HG03442 (cell line): ENCODE results near the gene KCNA10.

Experiments used
- ATAC-seq: cut with Tn5 transposase; IDR thresholded peaks from one replicate; pipeline ENCODE4 v1.9.1; 2021; ENCODE audit warnings: mild to moderate bottlenecking, moderate library complexity; ENCODE audit not compliant: unreplicated experiment

The KCNA10 gene

GRCh38 chr1:110519125-110519810 lies at the start of gene KCNA10:
Gene KCNA10, minus strand, starts transcription at chr1:110519175. Its CDS starts 388 bp downstream, at chr1:110518787.
- ATAC-seq = no peak

DNA sequence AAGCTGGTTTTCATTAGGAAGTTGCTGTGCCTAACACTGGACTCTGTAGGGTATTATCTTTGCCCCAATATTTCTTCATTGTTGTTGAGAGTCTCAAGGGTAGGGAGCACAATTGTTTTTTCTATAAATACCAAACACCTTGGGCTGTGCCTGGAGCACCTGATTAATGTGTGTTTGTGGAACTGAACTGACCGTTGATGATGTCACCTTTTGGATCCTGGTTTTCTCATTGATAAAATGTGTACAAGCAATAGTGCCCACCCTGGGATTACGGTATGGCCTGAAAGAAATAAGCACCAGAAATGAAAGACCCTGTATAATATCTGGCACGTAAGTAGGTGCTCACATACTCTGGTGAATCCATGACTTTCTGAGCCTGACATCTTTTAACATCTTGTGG lies 47.9 kb upstream of the KCNA10 start:
- ATAC-seq = no peak

DNA sequence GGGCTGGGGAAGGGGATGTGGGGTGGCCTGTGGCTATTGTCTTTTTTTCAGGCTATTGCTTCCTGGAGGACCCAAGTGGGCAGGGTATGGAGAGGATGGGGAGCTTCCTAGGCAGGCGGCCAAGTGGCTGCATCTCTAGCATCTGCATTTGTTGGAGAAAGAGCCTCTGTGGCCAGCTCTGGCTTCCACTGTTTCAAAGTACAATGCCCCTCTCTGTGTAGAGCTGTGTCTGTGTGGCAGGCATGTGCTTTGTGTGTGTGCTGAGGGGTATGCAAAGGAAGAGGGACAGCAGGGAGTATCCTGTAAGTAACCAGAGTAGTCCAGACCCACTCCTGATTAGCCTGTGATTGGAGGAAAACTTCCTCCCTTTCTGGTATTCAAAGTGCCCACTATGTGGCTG lies 46.6 kb upstream of the KCNA10 start:
- no peak for ATAC-seq

- ATAC-seq = no peak
Observed at GRCh38 chr1:110563089-110563488, 44.1 kb upstream of the KCNA10 start.

GRCh38 chr1:110561596-110561995 lies 42.6 kb upstream of the KCNA10 start:
- no peak for ATAC-seq

- no peak for ATAC-seq
Observed at GRCh38 chr1:110559157-110559556, 40.2 kb upstream of the KCNA10 start.

DNA sequence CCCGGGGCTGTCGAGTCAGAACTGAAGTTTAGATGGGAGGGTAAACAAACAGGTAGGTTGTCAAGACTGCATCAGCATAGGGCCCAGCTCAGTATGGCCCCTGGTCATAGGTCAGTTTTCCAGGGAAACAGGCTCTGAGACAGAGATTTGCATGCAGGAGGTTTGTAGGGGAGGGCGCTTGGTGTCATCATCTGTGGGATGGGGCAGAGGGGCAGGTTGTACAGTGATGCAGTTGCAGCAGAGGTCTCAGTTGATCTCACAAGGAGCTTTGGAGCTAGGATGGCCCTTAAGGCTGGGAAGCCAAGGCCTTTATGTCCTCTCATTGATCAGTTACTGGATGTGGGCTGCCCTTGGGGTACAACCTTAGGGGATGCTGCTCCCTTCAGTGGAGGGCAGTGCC lies 38.5 kb upstream of the KCNA10 start:
- no peak for ATAC-seq

GRCh38 chr1:110556471-110556807 lies 37.5 kb upstream of the KCNA10 start:
- no peak for ATAC-seq

- ATAC-seq = no peak
Observed at GRCh38 chr1:110555807-110556470, 37.0 kb upstream of the KCNA10 start.

DNA sequence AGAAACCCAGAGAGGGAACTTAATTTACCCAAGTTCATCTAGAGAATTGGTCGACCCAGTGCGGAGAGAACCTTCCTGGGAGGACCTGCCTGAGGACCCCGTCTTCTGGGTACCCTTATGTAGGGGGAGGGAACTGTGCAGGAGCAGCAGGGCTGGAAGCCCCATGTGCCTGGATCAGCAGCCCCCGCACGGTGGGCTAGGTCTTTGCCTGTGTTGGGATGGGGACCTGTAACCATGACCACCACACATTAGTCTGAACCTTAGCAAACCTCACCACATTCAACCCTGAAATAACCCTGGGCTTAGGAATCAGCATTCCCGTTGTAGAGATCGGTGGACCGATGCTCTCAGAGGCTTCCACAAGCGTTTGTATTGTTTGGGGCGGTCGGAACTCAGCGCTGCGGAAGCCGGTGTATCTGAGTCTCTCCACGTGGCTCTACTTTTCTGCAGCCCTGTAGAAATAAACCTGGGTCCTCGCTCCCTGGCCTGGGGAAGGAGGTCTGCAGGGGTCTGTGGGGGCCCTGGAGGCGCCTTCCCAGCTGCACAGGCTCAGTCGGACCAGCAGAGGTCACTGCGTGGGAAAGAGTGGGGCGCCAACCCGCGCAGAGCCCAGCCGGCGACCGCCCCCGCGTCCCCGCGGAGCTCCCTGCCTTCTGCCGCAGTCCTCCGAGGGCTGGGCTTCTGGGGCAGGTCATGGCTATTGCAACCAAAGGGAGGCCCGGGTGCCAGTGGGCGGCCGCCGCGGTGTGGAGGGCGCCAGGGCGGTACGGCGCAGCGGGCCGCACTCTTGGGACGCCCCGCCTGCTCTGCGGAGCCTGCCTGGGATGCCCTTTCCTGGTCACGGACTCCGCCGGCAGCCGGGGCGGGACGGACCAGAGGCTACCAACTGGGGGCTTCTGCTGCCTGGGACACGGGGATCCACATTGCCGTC lies 36.2 kb upstream of the KCNA10 start:
- peak; percentile 64 for ATAC-seq

- ATAC-seq = no peak
Observed at GRCh38 chr1:110551278-110551809, 32.4 kb upstream of the KCNA10 start.

DNA sequence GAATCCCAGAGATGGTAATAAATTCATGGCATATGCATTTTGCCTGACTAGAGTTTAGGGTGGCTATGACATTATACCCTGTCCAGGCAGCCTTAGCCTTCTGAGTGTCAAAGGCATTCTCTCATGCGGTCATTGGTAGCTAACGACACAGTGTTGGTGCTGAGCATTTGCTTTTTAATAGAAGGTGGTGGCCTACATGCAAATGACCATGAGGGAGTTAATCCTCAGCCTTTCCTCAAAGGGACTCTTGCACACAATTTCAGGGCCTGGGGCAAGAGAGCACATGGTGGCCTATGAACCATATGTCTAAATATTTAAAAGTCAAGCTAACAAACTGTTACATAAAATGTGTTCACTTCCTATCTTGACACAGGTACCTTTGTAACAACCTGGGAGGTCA lies 30.9 kb upstream of the KCNA10 start:
- no peak for ATAC-seq

- ATAC-seq = no peak
Observed at GRCh38 chr1:110548381-110548780, 29.4 kb upstream of the KCNA10 start.

DNA sequence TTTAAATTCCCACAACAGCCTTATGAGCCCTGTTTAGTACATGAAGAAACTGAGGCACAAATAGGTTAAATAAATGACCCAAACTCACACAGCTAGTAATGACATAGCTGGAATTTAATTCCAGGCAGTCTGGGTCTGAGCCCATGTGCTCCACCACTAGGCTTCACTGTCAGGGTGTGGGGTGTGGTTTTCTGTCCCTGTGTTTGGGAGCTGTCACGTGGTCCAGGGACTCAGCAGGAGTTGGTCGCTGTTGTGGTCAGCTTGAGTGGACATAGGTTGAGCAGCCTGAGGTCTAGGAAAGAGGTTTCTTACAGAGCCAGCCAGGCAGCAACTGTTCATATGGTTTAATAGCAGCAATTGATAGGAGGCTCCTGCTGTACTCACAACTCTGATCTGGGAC lies 28.0 kb upstream of the KCNA10 start:
- ATAC-seq = no peak

DNA sequence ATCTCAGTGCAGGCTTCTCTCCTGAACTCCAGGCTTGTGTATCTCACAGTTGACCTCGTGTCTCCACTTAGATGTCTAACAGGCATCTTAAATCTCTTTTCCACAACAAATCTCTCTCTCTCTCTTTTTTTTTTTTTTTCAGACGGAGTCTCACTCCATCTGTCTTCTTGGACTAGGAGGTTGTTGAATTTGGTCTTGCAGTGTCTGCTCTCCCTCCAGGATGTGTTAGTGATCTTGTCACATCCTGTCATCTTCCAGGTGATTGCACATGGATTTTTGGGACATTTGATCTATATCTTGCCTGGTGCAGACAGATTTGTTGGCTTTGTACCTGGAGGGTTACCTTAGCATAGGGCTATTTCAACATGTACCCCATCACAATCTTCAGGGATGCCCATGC lies 26.5 kb upstream of the KCNA10 start:
- no peak for ATAC-seq

GRCh38 chr1:110544753-110545152 lies 25.8 kb upstream of the KCNA10 start:
- ATAC-seq = no peak

DNA sequence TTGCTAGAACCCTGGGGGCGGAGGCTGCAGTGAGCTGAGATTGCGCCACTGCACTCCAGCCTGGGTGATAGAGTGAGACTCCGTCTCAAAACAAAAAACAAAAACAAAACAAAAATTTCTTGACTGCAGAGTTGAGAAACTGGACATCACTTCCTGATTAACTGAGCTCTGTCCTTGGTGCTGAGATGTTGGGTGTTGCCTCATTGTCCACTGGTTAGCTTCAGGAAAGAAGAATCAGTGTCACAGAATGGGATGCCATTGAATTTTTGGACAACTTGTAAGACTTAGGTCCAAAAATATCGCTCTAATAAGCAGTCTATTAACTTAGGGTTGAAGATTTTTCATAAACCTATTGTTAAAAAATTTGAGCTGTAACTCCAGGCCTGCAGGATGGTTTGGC lies 23.8 kb upstream of the KCNA10 start:
- no peak for ATAC-seq

DNA sequence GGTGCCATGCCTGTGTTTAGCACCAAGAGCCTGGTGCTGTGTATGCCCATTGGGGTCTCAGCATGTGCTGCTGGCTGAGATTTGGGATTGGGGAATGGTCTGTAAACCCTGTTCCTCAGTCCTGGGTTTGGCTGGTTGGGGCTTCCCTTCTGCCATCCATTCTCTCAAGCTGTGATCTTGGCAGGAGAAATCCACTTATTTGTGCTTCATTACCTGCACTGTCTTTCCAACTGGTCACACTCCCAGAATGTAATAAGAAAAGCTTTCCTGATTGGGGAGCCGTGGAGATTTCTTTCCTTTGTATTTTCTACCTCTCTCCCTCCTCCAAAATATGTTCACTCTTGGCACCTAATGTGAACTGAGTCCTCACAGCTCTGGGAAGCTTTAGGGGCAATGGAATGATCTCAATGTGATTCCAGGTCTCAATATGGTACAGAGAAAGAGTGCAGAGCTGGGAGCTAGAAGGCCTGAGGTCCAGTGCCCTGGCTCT lies 23.0 kb upstream of the KCNA10 start:
- ATAC-seq = no peak

GRCh38 chr1:110540891-110541685 lies 22.1 kb upstream of the KCNA10 start:
- no peak for ATAC-seq

- ATAC-seq = no peak
Observed at GRCh38 chr1:110538921-110539320, 19.9 kb upstream of the KCNA10 start.

DNA sequence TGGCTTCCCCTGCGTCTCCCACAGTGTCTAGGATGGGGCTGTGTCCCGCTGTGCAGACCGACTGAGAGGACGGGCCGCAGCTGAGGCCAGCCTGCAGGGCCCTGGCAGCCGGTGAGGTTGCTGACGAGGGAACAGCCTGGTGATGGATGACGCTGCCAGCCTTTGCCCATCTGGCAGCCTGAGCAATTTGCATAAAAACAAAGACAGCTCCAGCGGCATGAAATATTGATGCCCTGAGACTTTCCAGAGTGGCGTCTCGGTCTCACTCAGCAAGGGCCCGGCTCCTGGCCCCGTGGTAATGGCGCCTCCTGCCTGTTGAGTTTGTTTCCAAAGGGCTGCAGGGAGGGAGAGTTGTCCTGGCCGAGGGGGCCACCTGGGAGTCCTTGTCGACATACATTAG lies 19.1 kb upstream of the KCNA10 start:
- no peak for ATAC-seq
